ENCODE data around the gene MAP4K3.
"Not testable (repeated sequence)": the region's sequence is repeated elsewhere in the genome, so short reads cannot be mapped to it uniquely, and the experiment has no call there.

Gene MAP4K3

GRCh38 chr2:39370101-39370500 lies 67.0 kb downstream of the MAP4K3 start:
- no peak for DNase-seq

DNA sequence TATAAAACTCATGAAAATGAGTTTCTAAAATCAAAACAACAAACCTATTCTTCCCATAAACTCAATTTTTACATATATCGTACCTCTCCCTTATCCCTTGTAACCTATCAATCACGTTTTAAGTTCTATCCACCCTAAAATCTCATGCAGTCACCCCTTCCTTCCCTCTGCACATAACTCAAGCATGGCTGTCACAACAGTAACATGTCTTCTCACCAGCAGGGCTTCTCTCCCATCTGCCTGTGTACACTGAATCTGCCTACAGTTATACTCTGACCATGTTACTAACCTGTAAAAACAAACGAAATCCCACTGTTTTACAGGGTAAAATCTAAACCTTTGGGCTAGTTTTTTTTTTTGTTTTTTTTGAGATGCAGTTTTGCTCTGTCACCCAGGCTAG lies 68.2 kb downstream of the MAP4K3 start:
- no peak for DNase-seq

DNA sequence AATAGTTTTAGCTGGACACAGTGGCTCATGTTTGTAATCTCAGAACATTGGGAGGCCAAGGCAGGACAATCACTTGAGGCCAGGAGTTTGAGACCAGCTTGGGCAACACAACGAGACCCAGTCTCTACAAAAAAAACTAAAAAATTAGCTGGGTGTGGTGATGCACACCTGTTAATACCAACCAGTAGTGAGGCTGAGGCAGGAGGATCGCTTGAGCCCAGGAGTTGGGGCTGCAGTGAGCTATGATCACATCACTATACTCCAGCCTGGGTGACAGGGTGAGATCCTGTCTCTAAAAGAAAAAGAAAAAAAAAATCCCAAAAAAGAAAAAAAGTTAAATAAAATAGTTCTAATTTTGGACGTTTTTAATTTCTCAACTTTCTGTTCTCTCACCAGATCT lies 68.7 kb downstream of the MAP4K3 start:
- no peak for DNase-seq

DNA sequence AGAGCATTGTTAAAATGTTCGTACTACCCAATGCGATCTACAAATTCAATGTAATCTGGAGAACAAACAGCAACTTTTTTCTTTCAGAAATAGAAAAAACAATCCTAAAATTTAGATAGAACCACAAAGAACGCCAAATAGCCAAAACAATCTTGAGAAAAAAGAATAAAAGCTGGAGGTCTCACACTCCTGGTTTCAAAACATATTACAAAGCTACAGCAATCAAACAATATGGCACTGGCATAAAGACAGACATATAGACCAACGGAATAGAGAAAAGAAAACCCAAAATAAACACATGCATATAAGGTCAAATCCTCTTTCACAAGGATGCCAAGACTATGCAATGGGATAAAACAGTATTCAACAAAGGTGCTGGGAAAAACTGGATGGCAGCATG lies 74.5 kb downstream of the MAP4K3 start:
- no peak for DNase-seq

GRCh38 chr2:39361511-39361910 lies 75.6 kb downstream of the MAP4K3 start:
- no peak for DNase-seq

DNA sequence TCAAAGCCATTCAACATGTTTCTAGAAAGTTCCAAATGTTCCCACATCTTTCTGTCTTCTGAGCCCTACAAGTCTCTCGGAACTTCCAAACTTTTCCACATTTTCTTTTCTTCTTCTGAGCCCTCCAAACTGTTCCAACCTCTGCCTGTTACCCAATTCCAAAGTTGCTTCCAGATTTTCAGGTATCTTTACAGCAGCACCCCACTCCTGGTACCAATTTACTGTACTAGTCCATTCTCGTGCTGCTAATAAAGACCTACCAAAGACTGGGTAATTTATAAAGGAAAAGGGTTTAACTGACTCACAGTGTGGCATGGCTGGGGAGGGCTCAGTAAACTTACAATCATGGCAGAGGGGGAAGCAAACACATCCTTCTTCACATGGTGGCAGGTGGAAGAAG lies 76.7 kb downstream of the MAP4K3 start:
- not testable (repeated sequence) for DNase-seq

- no peak for DNase-seq
Measured at GRCh38 chr2:39359453-39360038, 77.5 kb downstream of the MAP4K3 start.

- DNase-seq = no peak
Measured at GRCh38 chr2:39356922-39357639, 80.0 kb downstream of the MAP4K3 start.

DNA sequence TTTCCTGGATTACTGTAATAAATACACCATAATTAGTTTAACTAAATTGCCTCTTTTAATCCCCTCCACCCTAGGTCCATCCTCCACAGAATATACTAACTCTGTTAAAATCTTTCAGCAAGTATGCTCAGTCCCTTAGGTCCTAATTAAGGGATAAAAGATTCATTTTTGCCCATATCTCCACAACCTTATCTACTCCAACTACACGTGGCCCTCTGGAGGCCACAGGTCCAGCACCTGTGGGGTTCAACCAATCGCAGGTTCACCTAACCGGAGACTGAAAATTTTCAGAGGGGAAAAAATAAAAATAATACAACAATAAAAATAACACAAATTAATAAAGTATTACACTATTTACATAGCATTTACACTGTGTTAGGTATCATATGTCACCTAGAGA lies 86.4 kb downstream of the MAP4K3 start:
- DNase-seq = no peak

GRCh38 chr2:39338502-39338901 lies 98.6 kb downstream of the MAP4K3 start:
- no peak for DNase-seq

DNA sequence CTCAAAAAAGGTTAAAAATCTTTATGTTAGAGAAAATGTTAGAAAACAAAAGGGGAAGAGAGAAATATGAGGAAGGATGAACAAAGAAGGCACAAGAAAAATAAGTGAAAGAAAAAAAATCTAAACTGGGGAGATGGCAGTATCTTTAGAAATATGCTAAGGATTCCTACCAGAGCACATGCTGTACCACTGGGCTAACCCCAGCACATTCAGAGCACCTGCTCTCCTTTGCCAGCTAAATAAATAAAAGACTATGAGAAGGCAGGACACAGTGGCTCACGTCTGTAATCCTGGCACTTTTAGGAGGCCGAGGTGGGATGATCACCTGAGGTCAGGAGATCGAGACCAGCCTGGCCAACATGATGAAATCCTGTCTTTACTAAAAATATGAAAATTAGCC lies 101.2 kb downstream of the MAP4K3 start:
- DNase-seq = no peak

- no peak for DNase-seq
Measured at GRCh38 chr2:39334978-39335377, 102.1 kb downstream of the MAP4K3 start.

GRCh38 chr2:39334529-39334928 lies 102.6 kb downstream of the MAP4K3 start:
- no peak for DNase-seq

- DNase-seq = no peak
Measured at GRCh38 chr2:39326644-39327043, 110.4 kb downstream of the MAP4K3 start.

GRCh38 chr2:39325966-39326365 lies 111.1 kb downstream of the MAP4K3 start:
- no peak for DNase-seq

DNA sequence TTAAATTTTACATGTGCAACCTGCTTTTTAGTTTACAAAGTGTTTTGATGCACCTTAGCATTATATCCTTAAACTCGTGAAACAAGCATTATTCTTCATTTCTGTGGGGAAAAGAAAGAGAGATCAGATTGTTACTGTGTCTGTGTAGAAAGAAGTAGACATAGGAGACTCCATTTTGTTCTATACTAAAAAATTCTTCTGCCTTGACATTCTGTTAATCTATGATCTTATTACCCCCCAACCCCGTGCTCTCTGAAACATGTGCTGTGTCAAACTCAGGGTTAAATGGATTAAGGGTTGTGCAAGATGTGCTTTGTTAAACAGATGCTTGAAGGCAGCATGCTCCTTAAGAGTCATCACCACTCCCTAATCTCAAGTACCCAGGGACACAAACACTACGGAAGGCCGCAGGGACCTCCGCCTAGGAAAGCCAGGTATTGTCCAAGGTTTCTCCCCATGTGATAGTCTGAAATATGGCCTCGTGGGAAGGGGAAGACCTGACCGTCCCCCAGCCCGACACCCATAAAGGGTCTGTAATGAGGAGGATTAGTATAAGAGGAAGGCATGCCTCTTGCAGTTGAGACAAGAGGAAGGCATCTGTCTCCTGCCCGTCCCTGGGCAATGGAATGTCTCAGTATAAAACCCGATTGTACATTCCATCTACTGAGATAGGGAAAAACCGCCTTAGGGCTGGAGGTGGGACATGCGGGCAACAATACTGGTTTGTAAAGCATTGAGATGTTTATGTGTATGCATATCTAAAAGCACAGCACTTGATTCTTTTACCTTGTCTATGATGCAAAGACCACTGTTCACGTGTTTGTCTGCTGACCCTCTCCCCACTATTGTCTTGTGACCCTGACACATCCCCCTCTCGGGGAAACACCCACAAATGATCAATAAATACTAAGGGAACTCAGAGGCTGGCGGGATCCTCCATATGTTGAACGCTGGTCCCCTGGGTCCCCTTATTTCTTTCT lies 115.7 kb downstream of the MAP4K3 start:
- not testable (repeated sequence) for DNase-seq

DNA sequence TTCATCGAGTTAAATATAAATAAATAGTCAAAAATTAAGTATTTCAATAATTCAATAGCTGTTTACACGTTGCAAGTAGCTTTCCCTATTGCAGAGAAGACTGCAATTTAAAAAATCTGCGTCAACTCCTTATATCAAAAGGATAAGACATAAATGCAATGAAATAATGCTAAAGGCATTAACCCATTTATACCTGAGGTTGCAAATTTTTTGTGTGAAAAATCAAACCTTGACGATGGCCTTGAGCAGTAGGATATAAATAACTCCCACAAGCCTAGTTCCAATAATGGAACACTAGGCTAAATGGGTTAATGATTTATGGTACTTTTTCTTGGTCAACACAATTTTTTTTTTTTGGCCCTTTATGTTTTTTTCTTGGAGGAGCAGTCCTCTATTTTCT lies 116.9 kb downstream of the MAP4K3 start:
- no peak for DNase-seq

DNA sequence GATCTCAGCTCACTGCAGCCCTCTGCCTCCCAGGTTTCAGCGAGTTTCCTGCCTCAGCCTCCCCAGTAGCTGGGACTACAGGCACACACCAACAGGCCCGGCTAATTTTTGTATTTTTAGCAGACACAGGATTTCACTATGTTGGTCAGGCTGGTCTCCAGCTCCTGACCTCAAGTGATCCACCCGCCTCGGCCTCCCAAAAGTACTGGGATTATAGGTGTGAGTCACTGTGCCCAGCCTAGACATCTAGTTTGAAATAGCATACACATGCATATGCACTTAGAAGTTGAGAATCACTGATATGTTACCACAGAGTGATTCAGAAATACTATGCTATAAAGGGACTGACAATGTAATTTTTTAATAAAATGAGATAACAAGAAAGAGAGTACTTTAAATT lies 123.5 kb downstream of the MAP4K3 start:
- DNase-seq = no peak

DNA sequence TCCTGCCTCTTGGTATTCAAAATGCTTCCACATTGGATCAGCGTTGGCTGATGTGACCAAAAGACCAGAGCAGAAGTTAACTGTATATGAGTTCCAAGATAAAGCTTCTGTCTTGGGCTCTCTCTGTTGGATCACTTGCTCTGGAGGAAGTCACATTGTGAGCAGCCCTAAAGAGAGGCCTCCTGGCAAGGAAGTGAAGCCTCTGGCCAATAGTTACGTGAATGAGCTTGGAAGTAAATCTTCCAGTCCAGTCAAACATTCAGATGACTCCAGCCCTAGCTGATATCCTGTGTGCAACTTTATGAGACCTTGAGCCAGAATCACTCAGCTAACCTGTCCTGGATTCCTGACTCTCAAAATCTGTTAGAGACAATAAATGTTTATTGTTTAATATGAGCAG lies 125.6 kb downstream of the MAP4K3 start:
- no peak for DNase-seq

DNA sequence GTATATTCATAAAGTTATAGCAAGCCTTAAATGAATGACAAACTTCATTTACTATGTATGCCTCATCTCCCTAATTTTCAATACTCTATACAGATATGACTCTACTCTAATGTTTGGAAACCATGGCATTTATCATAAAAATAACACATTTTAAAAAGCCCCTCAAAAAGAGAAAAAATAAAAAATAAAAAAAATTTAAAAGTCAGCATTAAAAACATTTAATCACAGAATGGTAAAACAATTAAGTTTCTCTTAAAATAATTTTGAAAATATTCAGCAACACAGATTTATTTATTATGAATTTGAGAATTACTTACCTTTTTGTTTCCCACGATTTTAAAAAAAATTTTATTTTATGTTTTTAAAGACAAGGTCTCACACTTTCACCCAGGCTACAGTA lies 128.3 kb downstream of the MAP4K3 start:
- no peak for DNase-seq

DNA sequence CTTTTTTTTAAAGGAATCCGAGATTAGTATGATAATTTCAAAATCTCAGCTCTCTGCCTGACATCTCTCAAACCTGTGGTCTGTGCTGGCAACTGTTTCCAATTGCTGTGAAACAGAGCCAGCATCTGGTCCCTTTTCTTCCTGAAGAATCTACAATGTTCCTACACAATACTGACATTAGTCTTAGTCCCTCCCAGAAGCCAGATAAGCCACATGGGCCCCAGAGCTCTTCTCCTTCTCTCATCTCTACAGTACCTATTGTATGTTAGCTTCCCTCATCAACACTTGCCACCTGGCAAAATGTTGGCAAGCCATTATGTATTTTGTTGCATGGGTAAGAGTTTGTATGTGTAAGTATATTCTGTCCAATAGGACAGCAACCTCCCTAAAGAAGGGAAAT lies 130.5 kb downstream of the MAP4K3 start:
- DNase-seq = no peak

DNA sequence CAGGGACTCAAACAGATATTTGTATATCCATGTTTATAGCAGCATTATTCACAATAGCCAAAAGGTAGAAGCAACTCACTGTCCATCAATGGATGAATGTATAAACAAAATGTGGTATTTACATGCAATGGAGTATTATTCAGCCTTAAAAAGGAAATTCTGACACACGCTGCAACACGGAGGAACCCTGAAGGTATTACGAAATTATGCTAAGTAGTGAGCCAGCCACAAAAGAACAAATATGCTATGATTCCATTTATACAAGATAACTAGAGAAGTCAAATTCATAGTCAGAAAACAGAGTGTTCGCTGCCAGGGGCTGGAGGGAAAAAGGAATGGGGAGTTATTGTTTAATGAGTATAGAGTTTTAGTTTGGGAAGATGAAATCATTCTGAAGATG lies 132.4 kb downstream of the MAP4K3 start:
- no peak for DNase-seq

- no peak for DNase-seq
Measured at GRCh38 chr2:39304200-39304599, 132.9 kb downstream of the MAP4K3 start.

DNA sequence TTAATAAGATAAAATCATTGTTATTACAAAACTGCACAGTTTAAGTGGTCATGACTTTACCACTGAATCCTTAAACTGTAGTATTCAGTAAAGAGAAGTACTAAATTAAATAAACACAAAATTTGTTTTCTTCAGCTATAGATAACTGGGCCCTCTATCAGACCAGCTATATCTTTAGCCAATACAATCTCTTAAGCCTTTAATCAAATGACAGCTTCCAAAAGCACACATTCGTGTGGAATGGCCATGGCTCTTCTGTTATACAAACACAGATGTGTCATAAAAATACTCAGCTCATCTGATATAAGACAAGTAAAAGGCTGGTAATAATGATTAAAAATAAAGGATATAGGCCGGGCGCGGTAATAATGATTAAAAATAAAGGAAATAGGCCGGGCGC lies 135.7 kb downstream of the MAP4K3 start:
- DNase-seq = no peak
